ENCODE data around the gene KIF2B.
"Not testable (repeated sequence)": the region's sequence is repeated elsewhere in the genome, so short reads cannot be mapped to it uniquely, and the experiment has no call there.

The KIF2B gene, protein sequence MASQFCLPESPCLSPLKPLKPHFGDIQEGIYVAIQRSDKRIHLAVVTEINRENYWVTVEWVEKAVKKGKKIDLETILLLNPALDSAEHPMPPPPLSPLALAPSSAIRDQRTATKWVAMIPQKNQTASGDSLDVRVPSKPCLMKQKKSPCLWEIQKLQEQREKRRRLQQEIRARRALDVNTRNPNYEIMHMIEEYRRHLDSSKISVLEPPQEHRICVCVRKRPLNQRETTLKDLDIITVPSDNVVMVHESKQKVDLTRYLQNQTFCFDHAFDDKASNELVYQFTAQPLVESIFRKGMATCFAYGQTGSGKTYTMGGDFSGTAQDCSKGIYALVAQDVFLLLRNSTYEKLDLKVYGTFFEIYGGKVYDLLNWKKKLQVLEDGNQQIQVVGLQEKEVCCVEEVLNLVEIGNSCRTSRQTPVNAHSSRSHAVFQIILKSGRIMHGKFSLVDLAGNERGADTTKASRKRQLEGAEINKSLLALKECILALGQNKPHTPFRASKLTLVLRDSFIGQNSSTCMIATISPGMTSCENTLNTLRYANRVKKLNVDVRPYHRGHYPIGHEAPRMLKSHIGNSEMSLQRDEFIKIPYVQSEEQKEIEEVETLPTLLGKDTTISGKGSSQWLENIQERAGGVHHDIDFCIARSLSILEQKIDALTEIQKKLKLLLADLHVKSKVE

DNA sequence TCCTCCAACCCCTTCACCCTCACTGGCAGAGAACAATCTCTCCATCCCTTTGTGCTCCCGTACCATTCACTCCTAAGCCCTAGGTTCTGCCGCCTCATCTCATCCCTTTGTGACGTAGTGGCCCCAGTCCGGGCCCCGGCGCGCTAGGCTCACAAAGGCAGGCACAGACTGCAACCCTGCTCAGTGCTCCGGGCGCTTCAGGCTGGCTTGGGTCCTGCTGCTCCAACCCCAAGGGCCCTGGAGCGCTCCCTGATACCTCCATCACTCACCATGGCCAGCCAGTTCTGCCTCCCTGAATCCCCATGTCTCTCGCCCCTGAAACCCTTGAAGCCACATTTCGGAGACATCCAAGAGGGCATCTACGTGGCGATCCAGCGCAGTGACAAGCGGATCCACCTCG, at the start of gene KIF2B:
Gene KIF2B (plus strand): TSS at position 164 of the 400 bp plus-strand sequence. CDS start 107 bp downstream, at position 271.
- DNase-seq (ENCODE audit: low read depth, low spot score) = no peak

GRCh38 chr17:53780320-53780719, 42.4 kb upstream of the KIF2B start:
- DNase-seq (ENCODE audit: low read depth, low spot score) = no peak

- no peak for DNase-seq (ENCODE audit: low read depth, low spot score)
These were observed 31.2 kb upstream of the KIF2B start for GRCh38 chr17:53791551-53791950.

DNA sequence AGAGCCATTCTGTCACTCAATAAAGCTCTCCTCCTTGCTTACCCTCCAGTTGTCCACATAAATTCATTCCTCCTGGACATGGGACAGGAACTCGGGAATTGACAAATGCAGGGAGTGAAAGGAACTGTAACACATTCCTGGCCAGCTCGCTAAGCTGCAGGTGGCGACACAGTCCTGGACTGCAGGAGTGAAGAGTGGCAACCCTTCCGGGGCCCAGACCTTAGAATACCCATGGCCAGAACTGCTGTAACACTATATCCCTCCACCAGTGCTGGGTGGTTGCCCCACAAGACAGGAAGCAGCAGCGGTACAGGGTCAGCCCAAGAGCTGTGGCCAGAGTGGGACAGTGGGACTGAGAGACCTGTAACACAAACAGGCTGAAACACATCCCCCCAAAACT, 30.3 kb upstream of the KIF2B start:
- DNase-seq (ENCODE audit: low read depth, low spot score) = no peak

DNA sequence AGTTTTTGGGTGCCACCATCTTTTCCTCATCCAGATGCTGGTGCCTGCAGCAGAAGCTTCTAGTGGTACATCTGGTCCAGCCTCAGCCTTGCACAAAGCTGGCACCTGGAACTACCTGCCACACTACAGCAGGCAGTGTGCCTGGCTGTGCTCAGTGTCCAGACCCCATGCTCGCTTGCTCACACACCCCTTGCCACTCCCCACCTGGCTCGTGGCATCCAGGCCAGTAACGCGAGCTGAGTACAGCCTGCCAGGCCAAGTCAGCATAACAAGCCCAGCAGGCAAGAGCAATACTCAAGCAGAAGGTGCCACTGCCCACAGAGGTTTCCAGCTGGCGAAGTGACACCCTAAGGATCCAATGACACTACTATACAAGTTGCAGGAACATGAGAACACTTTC, 29.7 kb upstream of the KIF2B start:
- DNase-seq (ENCODE audit: low read depth, low spot score) = no peak

DNA sequence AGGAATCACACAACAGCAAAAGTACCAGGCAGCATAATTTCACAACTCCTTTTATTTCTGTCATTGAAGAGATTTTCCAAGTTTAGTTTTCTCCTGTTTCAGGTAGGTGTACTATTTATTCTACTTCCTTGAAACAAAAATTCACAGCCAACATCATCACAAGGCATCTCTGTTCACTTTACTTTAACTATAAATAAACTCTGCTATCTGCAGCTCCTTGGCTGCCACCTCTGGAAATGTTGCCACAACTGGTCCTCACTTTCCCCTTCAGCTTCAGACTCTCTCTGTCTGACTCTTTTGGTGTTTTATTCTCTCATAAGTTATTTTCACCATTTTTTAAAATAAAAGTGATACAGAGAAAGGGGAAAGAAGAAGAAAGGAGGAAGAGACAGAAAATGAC, 27.9 kb upstream of the KIF2B start:
- DNase-seq (ENCODE audit: low read depth, low spot score) = no peak

DNA sequence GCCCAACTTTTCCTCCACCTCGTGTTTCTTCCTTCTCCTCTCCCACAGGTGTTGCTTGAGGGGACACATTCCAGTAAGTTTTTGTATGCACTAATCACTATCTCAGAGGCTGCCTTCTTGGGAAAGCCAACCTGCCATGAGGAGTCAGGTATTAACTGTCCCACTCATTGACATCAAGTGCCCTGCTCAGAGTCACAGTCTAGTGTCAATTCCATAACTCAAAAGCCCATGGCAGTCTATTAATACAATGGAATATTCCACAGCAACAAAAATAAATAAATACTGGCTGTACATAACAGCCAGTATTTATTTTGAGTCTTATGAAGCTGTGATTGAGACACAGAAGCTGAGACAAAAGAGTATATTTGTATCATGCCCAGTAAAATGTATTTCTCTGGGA, 26.1 kb upstream of the KIF2B start:
- DNase-seq (ENCODE audit: low read depth, low spot score) = no peak

GRCh38 chr17:53797501-53797900, 25.2 kb upstream of the KIF2B start:
- no peak for DNase-seq (ENCODE audit: low read depth, low spot score)

DNA sequence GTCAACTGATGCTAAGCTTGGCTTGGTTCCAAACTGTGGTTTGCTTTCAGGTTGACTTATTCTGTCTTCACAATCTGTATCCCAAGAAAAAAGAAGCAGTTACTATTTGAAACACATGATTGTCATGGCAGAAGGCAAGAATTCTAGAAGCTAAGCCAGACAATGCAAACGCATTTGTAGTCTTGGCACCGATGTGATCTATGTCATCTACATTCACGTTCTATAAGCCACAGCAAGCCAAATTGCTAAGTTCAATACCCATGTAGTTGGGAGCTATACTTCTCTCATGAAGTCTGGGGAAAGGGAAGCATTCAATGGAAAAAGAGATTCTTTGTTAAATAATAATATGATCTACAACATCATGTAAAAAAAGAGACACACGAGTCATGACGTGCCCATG, 18.3 kb upstream of the KIF2B start:
- DNase-seq (ENCODE audit: low read depth, low spot score) = no peak

DNA sequence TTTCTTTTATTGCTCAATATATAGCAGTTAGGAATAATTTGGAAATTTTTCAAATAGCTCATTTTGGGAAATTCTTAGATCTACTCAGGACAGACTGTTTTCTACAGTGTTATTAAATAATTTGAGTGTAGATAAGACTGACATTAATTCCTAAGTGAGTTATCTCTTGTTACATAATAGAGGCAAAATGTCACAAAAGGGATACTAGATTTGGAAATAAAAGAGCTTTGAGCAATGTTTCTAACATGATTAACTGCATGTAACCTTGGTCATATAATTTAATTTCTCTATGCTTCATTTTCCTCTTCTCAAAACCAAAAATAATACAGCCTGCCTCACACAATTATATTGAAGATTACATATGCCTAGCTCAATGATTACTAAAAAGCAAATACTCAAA, 16.3 kb upstream of the KIF2B start:
- no peak for DNase-seq (ENCODE audit: low read depth, low spot score)

DNA sequence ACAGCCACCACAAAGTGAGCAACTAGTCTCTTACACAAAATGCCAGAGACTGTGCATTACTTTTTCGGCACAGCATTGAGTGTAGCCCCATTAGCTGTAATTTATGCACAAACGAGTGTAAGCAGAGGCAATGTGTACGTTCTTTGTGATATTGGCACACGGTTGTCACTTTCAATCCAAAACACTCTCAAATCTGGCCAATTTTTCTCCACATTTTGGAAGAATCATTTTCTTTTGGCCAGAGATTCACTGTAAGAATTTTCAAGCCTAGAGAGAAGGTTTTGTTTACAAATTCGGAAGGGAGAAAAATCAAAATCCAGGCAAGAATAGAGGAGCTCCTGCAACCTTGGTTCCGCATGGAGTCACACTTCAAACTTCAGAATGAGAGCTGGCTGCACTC, 15.4 kb upstream of the KIF2B start:
- DNase-seq (ENCODE audit: low read depth, low spot score) = no peak

DNA sequence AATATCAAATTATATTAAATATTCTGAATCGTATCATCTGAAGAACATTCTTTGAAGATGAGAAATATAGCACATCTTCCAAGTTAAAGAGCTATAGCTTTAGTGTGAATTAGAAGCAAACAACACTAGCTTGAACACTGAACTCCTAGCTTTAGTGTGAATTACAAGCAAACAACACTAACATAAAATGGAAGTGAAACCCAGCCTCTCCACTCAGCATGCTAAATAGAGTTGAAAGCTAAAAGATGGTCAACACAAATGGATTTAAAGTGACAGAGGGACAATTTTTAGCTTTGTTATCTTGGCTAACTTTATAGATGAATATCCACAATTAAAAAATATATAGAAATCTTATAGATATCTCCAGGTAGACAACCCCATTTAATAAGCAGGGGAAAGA, 4.5 kb upstream of the KIF2B start:
- no peak for DNase-seq (ENCODE audit: low read depth, low spot score)

- DNase-seq (ENCODE audit: low read depth, low spot score) = no peak
These were observed 3.8 kb upstream of the KIF2B start for GRCh38 chr17:53818929-53819328.

DNA sequence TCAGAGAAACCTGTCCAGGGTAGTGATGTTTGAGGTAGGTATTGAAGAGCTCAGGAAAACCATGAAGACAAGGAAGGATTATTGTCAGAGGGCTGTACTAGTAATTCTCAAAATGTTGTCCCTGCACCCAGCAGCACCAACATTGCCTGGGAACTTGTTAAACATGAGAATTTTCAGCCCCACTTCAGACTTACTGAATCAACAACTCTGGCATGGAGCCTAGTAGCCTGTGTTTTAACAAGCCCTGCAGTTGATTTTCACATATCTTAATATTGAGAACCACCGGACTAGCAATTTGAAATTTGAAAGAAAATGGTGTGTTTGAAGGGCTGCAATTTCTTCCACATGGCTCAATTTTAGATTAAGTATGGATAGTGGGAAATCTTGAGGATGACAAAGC, 2.8 kb upstream of the KIF2B start:
- DNase-seq (ENCODE audit: low read depth, low spot score) = no peak

GRCh38 chr17:53823341-53824050, 769 bp downstream of the KIF2B start:
- no peak for DNase-seq (ENCODE audit: low read depth, low spot score)

GRCh38 chr17:53834771-53835170, 12.0 kb downstream of the KIF2B start:
- DNase-seq (ENCODE audit: low read depth, low spot score) = not testable (repeated sequence)

GRCh38 chr17:53837131-53837530, 14.4 kb downstream of the KIF2B start:
- no peak for DNase-seq (ENCODE audit: low read depth, low spot score)

- no peak for DNase-seq (ENCODE audit: low read depth, low spot score)
These were observed 21.9 kb downstream of the KIF2B start for GRCh38 chr17:53844491-53845107.

- DNase-seq (ENCODE audit: low read depth, low spot score) = not testable (repeated sequence)
These were observed 48.4 kb downstream of the KIF2B start for GRCh38 chr17:53871128-53871527.
